Stomach (tissue), 4 donors: ENCODE measurements around the gene HELZ.

Experiments used
- POLR2A ChIP-seq, 4 donors: fragments of 450-650 bp; IDR thresholded peaks; one replicate each; pipeline ENCODE4 v1.6.1; 2016; ENCODE audit warnings: antibody characterized with exemption in 4 of 4, control low read depth in 2 of 4, mild to moderate bottlenecking in 1 of 4, moderate library complexity in 1 of 4
- POLR2AphosphoS5 ChIP-seq, 3 donors: sonication (generic); formaldehyde crosslinking; IDR thresholded peaks; one replicate each; pipeline ENCODE4 v1.6.1; 2016; ENCODE audit warnings: antibody characterized with exemption in 3 of 3
- TF ChIP-seq, protein P1 (sequence below), 7 experiments: fragments of 450-650 bp in 4 of 7; fragments of 200-600 bp in 3 of 7; sonication (generic) in 3 of 7; IDR thresholded peaks; one replicate each; pipeline ENCODE4 v1.5.1; 2016 to 2019; ENCODE audit warnings: antibody characterized with exemption in 7 of 7, control low read depth in 2 of 7, mild to moderate bottlenecking in 1 of 7

DNA sequence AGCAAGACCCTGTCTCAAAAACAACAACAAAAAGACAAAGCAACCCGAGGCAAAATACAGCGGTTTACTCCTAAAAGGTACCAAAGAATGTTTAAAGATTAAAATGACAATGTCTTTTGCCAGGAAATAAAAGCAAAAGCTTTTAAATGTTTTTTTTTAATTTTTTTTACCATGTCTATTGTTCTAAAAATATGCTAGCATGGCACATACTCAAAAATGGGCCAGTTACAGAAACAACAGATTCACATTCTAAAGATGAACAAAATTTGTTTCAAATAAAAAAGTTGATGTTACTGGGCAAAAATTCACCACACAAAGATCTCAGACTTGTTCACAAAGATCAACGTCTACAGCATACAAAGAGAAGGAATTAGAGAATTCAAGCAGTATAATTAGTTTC, 159.6 kb downstream of the HELZ start:
- TF ChIP-seq, protein P1, sequence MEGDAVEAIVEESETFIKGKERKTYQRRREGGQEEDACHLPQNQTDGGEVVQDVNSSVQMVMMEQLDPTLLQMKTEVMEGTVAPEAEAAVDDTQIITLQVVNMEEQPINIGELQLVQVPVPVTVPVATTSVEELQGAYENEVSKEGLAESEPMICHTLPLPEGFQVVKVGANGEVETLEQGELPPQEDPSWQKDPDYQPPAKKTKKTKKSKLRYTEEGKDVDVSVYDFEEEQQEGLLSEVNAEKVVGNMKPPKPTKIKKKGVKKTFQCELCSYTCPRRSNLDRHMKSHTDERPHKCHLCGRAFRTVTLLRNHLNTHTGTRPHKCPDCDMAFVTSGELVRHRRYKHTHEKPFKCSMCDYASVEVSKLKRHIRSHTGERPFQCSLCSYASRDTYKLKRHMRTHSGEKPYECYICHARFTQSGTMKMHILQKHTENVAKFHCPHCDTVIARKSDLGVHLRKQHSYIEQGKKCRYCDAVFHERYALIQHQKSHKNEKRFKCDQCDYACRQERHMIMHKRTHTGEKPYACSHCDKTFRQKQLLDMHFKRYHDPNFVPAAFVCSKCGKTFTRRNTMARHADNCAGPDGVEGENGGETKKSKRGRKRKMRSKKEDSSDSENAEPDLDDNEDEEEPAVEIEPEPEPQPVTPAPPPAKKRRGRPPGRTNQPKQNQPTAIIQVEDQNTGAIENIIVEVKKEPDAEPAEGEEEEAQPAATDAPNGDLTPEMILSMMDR (IDR thresholded peaks at IDR 0.05), result no peak
- TF ChIP-seq POLR2AphosphoS5 (IDR thresholded peaks at IDR 0.05), result no peak
- TF ChIP-seq POLR2A (IDR thresholded peaks at IDR 0.05), result no peak
